ENCODE data around the gene PPIG. TPM values are rescaled to one million over a fixed set of nuclear protein-coding genes. Genes with fewer than 3 reads are reported as not detected.
"Not testable (repeated sequence)": the region's sequence is repeated elsewhere in the genome, so short reads cannot be mapped to it uniquely, and the experiment has no call there.

The PPIG gene
- total RNA-seq, 1 donor from 2014 or later, result 54.2 TPM

DNA sequence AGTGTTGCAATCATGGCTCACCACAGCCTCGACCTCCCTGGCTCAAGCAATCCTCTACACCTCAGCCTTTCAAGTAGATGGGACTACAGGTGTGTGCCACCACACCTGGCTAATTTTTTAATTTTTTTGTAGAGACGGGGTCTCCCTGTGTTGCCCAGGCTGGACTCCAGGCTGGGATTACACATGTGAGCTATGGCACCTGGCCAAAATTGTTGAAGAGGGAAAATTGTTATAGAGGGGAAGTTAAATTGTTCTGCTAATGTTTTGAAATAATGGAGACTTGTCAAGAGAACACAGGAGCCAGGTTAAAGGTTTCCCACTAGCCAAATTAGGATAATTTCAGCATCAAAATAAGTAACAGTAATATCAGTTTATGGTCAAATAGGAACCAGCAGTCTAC, 25.1 kb downstream of the PPIG start:
- no peak for DNase-seq (ENCODE audit: low spot score)
- intact Hi-C loops (cut with micrococcal nuclease), result no loop called here
- H3K27me3 Mint-ChIP-seq (ENCODE audit: insufficient read depth), result no peaks in the 10 kb centered on the region
- H3K36me3 Mint-ChIP-seq (ENCODE audit: low read depth), result peaks cover 50% of the 10 kb centered on the region
- H3K4me3 Mint-ChIP-seq, result no peak overlapping the region
- no peaks in the 10 kb centered on the region for H3K4me1 Mint-ChIP-seq (ENCODE audit: low read depth)
- no peak overlapping the region for H3K27ac Mint-ChIP-seq
- H3K9me3 Mint-ChIP-seq, result no peaks in the 10 kb centered on the region

DNA sequence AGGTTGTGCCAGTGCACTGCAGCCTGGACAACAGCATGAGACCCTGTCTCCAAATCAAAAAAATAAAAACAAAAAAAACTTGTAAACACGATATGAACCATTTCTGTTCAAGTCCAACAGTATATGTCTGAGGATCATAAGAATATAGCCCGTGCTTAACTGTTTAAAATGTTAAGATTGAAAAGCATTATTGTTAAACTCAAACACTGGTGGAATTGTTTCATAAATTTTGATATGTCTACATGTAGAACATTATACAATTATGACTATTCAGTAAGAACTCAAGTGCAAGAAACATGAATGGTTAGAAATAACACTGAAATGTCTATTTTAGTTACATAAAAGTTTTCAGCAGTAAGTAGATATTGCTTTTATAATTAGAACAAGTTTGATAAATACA, 29.7 kb downstream of the PPIG start:
- intact Hi-C loops (cut with micrococcal nuclease), result no loop called here
- H3K27ac Mint-ChIP-seq, result no peak overlapping the region
- no peak for DNase-seq (ENCODE audit: low spot score)
- H3K4me1 Mint-ChIP-seq (ENCODE audit: low read depth), result no peaks in the 10 kb centered on the region
- H3K4me3 Mint-ChIP-seq, result no peak overlapping the region
- H3K36me3 Mint-ChIP-seq (ENCODE audit: low read depth), result peaks cover 75% of the 10 kb centered on the region
- no peaks in the 10 kb centered on the region for H3K27me3 Mint-ChIP-seq (ENCODE audit: insufficient read depth)
- peaks cover 24% of the 10 kb centered on the region for H3K9me3 Mint-ChIP-seq

DNA sequence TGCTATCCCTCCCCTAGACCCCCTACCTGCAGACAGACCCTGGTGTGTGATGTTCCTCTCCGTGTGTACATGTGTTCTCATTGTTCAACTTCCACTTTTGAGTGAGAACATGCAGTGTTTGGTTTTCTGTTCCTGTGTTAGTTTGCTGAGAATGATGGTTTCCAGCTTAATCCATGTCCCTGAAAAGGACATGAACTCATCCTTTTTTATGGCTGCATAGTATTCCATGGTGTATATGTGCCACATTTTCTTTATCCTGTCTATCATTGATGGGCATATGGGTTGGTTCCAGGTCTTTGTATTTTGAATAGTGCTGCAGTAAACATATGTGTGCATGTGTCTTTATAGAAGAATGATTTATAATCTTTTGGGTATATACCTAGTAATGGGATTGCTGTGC, 31.8 kb downstream of the PPIG start:
- H3K27me3 Mint-ChIP-seq (ENCODE audit: insufficient read depth); intact Hi-C loops (cut with micrococcal nuclease); DNase-seq (ENCODE audit: low spot score); H3K4me3 Mint-ChIP-seq; H3K27ac Mint-ChIP-seq; H3K4me1 Mint-ChIP-seq (ENCODE audit: low read depth): not testable (repeated sequence)
- H3K9me3 Mint-ChIP-seq, result peaks cover 24% of the 10 kb centered on the region
- H3K36me3 Mint-ChIP-seq (ENCODE audit: low read depth), result peaks cover 74% of the 10 kb centered on the region

DNA sequence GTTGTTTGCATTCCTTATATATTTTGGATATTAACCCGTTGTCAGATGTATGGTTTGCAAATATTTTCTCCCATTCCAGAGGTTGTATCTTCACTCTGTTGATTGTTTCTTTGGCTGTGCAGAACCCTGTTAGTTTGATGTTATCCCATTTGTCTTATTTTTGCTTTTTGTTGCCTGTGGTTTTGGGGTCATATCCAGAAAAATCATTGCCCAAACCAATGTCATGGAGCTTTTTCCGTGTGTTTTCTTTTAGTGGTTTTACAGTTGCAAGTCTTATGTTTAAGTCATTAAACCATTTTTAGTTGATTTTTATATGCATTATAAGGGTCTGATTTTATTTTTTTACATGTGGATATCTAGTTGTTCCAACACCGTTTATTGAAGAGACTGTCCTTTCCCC, 35.8 kb downstream of the PPIG start:
- H3K27me3 Mint-ChIP-seq (ENCODE audit: insufficient read depth), result no peaks in the 10 kb centered on the region
- H3K27ac Mint-ChIP-seq, result no peak overlapping the region
- DNase-seq (ENCODE audit: low spot score), result no peak
- no peak overlapping the region for H3K4me3 Mint-ChIP-seq
- intact Hi-C loops (cut with micrococcal nuclease), result no loop called here
- peaks cover 24% of the 10 kb centered on the region for H3K9me3 Mint-ChIP-seq
- no peaks in the 10 kb centered on the region for H3K4me1 Mint-ChIP-seq (ENCODE audit: low read depth)
- H3K36me3 Mint-ChIP-seq (ENCODE audit: low read depth), result peaks cover 65% of the 10 kb centered on the region

DNA sequence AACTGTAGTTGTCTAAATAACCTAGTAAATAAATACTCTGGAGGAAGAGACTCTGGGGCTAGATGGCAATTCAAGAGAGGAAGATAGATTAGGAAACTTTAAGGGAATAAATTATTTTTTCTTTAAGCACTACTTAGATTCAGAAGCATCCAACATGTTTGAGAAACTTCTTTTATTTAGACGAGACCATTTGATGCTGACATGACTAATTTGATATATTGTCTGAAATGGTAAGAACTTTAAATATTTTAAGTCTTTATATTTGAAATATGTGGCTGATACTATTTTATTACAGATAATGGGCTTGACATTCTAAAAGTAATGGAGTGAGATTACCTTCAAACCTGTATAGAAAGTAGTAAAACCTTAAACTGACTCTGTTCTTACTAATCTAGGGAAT, 36.4 kb downstream of the PPIG start:
- Mint-ChIP-seq H3K9me3 (peaks cover 20% of the 10 kb centered on the region), H3K4me1 (ENCODE audit: low read depth) (no peaks in the 10 kb centered on the region), H3K36me3 (ENCODE audit: low read depth) (peaks cover 65% of the 10 kb centered on the region), H3K4me3 (no peak overlapping the region), H3K27me3 (ENCODE audit: insufficient read depth) (no peaks in the 10 kb centered on the region), H3K27ac (no peak overlapping the region)
- intact Hi-C loops (cut with micrococcal nuclease), result no loop called here
- DNase-seq (ENCODE audit: low spot score), result no peak

DNA sequence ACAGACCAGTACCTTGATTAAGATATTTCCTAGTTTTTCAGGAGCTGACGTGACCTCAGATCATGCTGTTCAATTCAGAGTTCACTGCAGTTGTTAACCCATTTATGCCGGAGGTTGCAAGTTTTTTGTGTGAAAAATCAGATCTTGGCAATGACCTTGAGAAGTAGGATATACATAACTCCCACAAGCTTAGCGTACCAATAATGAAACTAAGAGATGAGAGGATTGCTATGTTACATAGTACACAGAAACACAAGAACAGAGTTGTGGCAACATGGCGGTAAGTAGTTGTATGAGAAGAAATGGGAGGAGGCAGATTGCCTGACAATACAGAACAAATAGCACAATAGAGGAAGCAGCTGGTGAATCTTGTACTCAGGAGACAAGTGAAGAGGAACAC, 39.1 kb downstream of the PPIG start:
- H3K4me1 Mint-ChIP-seq (ENCODE audit: low read depth), result no peaks in the 10 kb centered on the region
- no peak overlapping the region for H3K4me3 Mint-ChIP-seq
- no peaks in the 10 kb centered on the region for H3K9me3 Mint-ChIP-seq
- H3K27me3 Mint-ChIP-seq (ENCODE audit: insufficient read depth), result no peaks in the 10 kb centered on the region
- H3K36me3 Mint-ChIP-seq (ENCODE audit: low read depth), result peaks cover 47% of the 10 kb centered on the region
- H3K27ac Mint-ChIP-seq, result peak overlapping the region; percentile 0
- no peak for DNase-seq (ENCODE audit: low spot score)
- intact Hi-C loops (cut with micrococcal nuclease), result no loop called here

DNA sequence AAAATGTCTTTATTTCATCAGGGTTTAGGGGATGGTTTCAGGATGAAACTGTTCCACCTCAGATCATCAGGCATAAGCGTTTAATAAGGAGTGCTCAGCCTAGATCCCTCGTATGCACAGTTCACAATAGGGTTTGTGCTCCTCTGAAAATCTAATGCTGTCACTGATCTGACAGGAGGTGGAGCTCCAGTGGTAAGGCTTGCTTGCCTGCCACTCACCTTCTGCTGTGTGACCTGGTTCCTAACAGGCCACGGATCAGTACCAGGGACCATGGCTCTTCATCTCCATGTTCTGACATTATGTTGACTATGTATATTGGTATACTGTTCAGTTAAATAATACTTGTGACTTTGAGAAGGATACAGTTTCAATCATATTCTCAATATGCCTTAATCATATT, 41.6 kb downstream of the PPIG start:
- H3K27ac Mint-ChIP-seq, result no peak overlapping the region
- no peak for DNase-seq (ENCODE audit: low spot score)
- H3K27me3 Mint-ChIP-seq (ENCODE audit: insufficient read depth), result no peaks in the 10 kb centered on the region
- intact Hi-C loops (cut with micrococcal nuclease), result no loop called here
- no peaks in the 10 kb centered on the region for H3K4me1 Mint-ChIP-seq (ENCODE audit: low read depth)
- no peaks in the 10 kb centered on the region for H3K9me3 Mint-ChIP-seq
- H3K4me3 Mint-ChIP-seq, result no peak overlapping the region
- H3K36me3 Mint-ChIP-seq (ENCODE audit: low read depth), result peaks cover 35% of the 10 kb centered on the region

DNA sequence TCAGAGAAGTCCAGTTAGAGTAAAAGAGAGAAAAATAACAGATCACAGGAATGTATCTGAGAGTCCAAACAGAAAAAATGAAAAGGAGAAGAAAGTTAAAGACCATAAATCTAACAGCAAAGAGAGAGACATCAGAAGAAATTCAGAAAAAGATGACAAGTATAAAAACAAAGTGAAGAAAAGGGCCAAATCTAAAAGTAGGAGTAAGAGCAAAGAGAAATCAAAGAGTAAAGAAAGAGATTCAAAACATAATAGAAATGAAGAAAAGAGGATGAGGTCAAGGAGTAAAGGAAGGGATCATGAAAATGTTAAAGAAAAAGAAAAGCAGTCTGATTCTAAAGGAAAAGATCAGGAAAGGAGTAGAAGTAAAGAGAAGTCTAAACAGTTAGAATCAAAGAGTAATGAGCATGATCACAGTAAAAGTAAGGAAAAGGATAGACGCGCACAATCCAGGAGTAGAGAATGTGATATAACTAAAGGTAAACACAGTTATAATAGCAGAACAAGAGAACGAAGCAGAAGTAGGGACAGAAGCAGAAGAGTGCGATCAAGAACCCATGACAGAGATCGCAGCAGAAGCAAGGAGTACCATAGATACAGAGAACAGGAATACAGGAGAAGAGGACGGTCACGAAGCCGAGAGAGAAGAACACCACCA, 52.4 kb downstream of the PPIG start:
- intact Hi-C loops (cut with micrococcal nuclease), result no loop called here
- Mint-ChIP-seq H3K9me3 (no peaks in the 10 kb centered on the region), H3K36me3 (ENCODE audit: low read depth) (peaks cover 17% of the 10 kb centered on the region), H3K27me3 (ENCODE audit: insufficient read depth) (no peaks in the 10 kb centered on the region), H3K4me3 (no peak overlapping the region), H3K27ac (no peak overlapping the region), H3K4me1 (ENCODE audit: low read depth) (no peaks in the 10 kb centered on the region)
- no peak for DNase-seq (ENCODE audit: low spot score)

DNA sequence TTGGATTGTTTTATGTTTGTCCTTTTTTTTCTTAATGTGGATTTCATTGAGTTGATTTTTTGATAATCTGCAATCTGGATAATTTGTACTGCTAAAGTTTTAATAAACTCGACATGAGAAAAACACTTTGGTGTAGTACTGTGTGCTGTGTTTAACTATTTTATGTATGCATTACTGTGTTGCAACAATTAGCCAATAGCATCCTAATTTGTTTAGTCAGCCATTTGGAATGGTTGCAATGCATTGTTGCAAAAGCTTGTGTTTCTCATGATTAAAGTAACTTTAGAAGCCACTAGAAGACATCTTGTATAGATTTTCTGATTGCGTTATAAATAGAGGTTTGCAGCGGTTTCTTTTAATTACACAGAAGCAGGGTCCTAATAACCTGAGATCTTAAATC, 53.5 kb downstream of the PPIG start:
- H3K27me3 Mint-ChIP-seq (ENCODE audit: insufficient read depth), result no peaks in the 10 kb centered on the region
- no peak overlapping the region for H3K4me3 Mint-ChIP-seq
- H3K4me1 Mint-ChIP-seq (ENCODE audit: low read depth), result no peaks in the 10 kb centered on the region
- DNase-seq (ENCODE audit: low spot score), result no peak
- peaks cover 12% of the 10 kb centered on the region for H3K36me3 Mint-ChIP-seq (ENCODE audit: low read depth)
- H3K9me3 Mint-ChIP-seq, result no peaks in the 10 kb centered on the region
- H3K27ac Mint-ChIP-seq, result no peak overlapping the region
- intact Hi-C loops (cut with micrococcal nuclease), result no loop called here

DNA sequence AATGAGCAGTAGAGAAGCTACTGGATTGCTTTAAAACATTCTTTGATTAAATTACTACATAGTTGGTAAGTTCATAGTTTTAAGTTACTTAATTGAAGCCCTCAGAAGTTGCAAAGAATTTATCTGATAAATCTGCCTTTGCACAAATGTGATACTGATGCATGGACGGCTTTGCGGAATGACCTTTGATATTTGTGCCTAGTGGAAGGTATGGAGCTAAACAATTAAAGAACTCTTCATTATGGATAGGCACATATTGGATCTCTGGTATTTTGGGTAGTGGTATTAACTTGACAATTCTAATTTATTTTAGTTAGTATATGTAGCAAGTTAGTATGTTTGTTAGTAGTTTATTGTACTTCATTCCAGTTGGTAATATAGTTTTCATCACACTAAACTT, 56.0 kb downstream of the PPIG start:
- DNase-seq (ENCODE audit: low spot score), result no peak
- Mint-ChIP-seq H3K9me3 (no peaks in the 10 kb centered on the region), H3K27me3 (ENCODE audit: insufficient read depth) (no peaks in the 10 kb centered on the region), H3K27ac (no peak overlapping the region), H3K36me3 (ENCODE audit: low read depth) (no peaks in the 10 kb centered on the region), H3K4me3 (no peak overlapping the region), H3K4me1 (ENCODE audit: low read depth) (no peaks in the 10 kb centered on the region)
- intact Hi-C loops (cut with micrococcal nuclease), result no loop called here

DNA sequence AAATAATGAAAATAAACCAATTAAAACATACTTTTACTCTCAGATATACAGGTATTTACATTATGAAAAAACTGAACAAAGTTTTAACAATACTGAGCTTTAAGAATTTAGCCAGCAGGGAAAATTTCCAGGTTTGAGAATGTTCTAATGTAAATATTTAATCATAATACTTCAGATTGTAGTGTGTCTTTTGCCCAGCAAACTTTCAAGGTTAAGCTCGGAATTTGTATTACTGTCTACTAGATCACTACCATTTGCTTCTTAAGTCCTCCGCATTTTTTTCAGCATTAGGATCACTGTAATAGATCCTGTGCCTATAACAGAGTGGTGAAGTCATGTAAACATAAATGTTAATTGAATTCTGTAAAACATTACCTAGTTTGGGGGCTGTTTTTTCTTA, 57.3 kb downstream of the PPIG start:
- Mint-ChIP-seq H3K4me3 (no peak overlapping the region), H3K36me3 (ENCODE audit: low read depth) (no peaks in the 10 kb centered on the region), H3K27me3 (ENCODE audit: insufficient read depth) (peaks cover 3% of the 10 kb centered on the region), H3K4me1 (ENCODE audit: low read depth) (no peaks in the 10 kb centered on the region), H3K27ac (no peak overlapping the region), H3K9me3 (no peaks in the 10 kb centered on the region)
- intact Hi-C loops (cut with micrococcal nuclease), result no loop called here
- no peak for DNase-seq (ENCODE audit: low spot score)

DNA sequence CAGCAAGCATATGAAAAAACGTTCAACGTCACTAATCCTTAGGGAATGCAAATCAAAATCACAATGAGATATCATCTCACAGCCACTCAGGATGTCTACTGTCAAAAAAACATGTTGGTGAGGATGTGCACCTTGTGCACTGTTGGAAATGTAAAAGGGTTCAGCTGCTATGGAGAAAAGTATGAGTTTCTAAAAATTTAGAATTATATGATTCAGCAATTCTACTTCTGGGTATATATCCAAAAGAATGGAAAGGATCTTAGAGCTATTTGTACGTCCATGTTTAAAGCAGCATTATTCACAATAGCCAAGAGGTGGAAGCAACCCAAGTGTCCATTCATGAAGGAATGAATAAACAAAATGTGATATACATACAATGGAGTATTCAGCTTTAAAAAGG, 60.0 kb downstream of the PPIG start:
- Mint-ChIP-seq H3K36me3 (ENCODE audit: low read depth) (no peaks in the 10 kb centered on the region), H3K9me3 (no peaks in the 10 kb centered on the region), H3K4me3 (no peak overlapping the region), H3K4me1 (ENCODE audit: low read depth) (no peaks in the 10 kb centered on the region), H3K27ac (no peak overlapping the region), H3K27me3 (ENCODE audit: insufficient read depth) (peaks cover 8% of the 10 kb centered on the region)
- DNase-seq (ENCODE audit: low spot score), result no peak
- intact Hi-C loops (cut with micrococcal nuclease), result no loop called here

DNA sequence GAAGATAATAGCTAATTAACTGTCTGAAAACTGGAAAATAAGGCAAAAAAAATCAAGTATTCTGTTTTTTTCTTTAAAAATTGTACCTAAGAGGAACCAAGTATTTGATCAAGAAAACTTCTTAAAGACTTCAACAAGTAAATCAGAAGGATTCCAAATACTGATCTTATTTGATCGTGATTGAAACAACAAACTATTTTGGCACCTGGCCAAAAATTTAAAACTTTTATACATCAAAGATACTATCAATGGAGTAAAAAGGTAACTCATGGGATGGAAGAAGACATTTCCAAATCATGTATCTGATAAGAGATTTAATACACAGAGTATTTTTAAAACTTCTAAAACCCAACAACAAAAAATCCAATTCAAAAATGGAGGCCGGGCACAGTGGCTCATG, 63.3 kb downstream of the PPIG start:
- H3K27me3 Mint-ChIP-seq (ENCODE audit: insufficient read depth), result peaks cover 15% of the 10 kb centered on the region
- H3K4me1 Mint-ChIP-seq (ENCODE audit: low read depth), result no peaks in the 10 kb centered on the region
- intact Hi-C loops (cut with micrococcal nuclease), result no loop called here
- H3K9me3 Mint-ChIP-seq, result no peaks in the 10 kb centered on the region
- no peak for DNase-seq (ENCODE audit: low spot score)
- no peak overlapping the region for H3K4me3 Mint-ChIP-seq
- no peaks in the 10 kb centered on the region for H3K36me3 Mint-ChIP-seq (ENCODE audit: low read depth)
- no peak overlapping the region for H3K27ac Mint-ChIP-seq

DNA sequence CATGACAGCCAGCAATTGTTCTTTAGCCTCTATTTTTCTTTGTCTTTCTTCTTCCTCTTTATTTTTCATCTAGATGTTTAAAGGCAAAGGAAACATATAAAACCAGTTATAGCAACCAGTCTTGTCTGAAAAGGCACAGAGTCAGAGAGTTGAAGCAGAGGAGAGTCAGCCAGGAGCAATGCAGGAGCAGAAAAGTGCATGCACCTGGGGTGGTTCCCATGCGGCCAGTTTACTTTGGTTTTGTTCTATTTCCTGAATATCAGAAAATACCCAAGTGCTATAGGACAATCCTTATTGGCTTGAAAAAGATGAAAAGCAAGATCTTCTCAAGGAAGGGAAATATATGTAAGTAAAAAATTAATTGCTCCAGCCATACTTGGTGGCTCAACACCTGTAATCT, 65.1 kb downstream of the PPIG start:
- no peak overlapping the region for H3K4me3 Mint-ChIP-seq
- no peak overlapping the region for H3K27ac Mint-ChIP-seq
- peaks cover 20% of the 10 kb centered on the region for H3K27me3 Mint-ChIP-seq (ENCODE audit: insufficient read depth)
- no peak for DNase-seq (ENCODE audit: low spot score)
- H3K9me3 Mint-ChIP-seq, result no peaks in the 10 kb centered on the region
- intact Hi-C loops (cut with micrococcal nuclease), result no loop called here
- no peaks in the 10 kb centered on the region for H3K36me3 Mint-ChIP-seq (ENCODE audit: low read depth)
- H3K4me1 Mint-ChIP-seq (ENCODE audit: low read depth), result no peaks in the 10 kb centered on the region

Data from activated T-helper 1 cell treated with anti-CD3 and anti-CD28 coated beads, Interleukin-12 subunit alpha, Interleukin-12 subunit beta, Interleukin-2, Interleukin-4 antibody, amounts not matched to agents 30 ng/mL and 10 ng/mL and 1 ng/mL, durations not matched to agents 14 hours and 24 hours and 36 hours (primary cell).